Measurements from ENCODE around the gene LRTM2.

GRCh38 chr12:1832801-1833595, 12.6 kb downstream of the LRTM2 start:
- TF ChIP-seq CTCF (tag by site-specific recombination; IDR thresholded peaks at IDR 0.05) (no peak), ZNF175 (tag by site-specific recombination; IDR thresholded peaks at IDR 0.05) (no peak), ZNF366 (tag by site-specific recombination; conservative IDR thresholded peaks at IDR 0.05) (no peak), REST (tag by site-specific recombination; IDR thresholded peaks at IDR 0.05) (no peak), ATF2 (tag by site-specific recombination; IDR thresholded peaks at IDR 0.05; ENCODE audit: low read depth) (no peak), ZNF747 (tag by site-specific recombination; IDR thresholded peaks at IDR 0.05) (no peak), ZNF184 (tag by site-specific recombination; IDR thresholded peaks at IDR 0.05) (no peak), SETDB1 (IDR thresholded peaks at IDR 0.05; ENCODE audit: insufficient read length, low read length) (no peak), ZNF776 (tag by site-specific recombination; IDR thresholded peaks at IDR 0.05; ENCODE audit: borderline replicate concordance) (no peak), ZNF335 (tag by site-specific recombination; conservative IDR thresholded peaks at IDR 0.05) (no peak), BCL11B (tag by site-specific recombination; IDR thresholded peaks at IDR 0.05; ENCODE audit: low read depth) (no peak), ZSCAN16 (tag by site-specific recombination; IDR thresholded peaks at IDR 0.05) (no peak), ZNF518A (tag by site-specific recombination; conservative IDR thresholded peaks at IDR 0.05; ENCODE audit: low read depth) (no peak), KLF16 (tag by site-specific recombination; IDR thresholded peaks at IDR 0.05) (no peak)
